K562 (cell line): ENCODE data around the gene ARHGEF26. TPM values are rescaled to one million over a fixed set of nuclear protein-coding genes. Genes with fewer than 3 reads are reported as not detected.

Experiments used
- ATAC-seq: fragments of 200-7000 bp; cut with Tn5 transposase; 3 replicates; pipeline ENCODE4 v1.9.1; 2020; ENCODE audit warnings: moderate library complexity
- BruUV-seq: library from RNA; stranded (reverse); fragments of 400-500 nt; replicated peaks from 2 replicates; lab custom pipeline; 2021; lab: Mats Ljungman, UMichigan
- CTCF ChIA-PET: fragments of 300-600 bp; formaldehyde crosslinking; extraction: SDS; loops from one replicate; lab custom pipeline; 2021; ENCODE audit warnings: low intra/inter-chr PET ratio; lab: Yijun Ruan, JAX
- POLR2A ChIA-PET: fragments of 300-600, 350-650 bp; sonication (Branson Sonifier 250); formaldehyde crosslinking; extraction: SDS; loops from one replicate; lab custom pipeline; 2021; ENCODE audit warnings: antibody characterized with exemption, inconsistent platforms; lab: Yijun Ruan, JAX
- DNase-seq, 4 experiments: peaks; one replicate each; pipeline versions ENCODE4 v3.0.0 to v3.0.0-alpha.2; 2011 to 2018; ENCODE audit warnings: low spot score in 3 of 4, mixed read lengths in 3 of 4; ENCODE audit errors: extremely low read depth in 1 of 4
- FAIRE-seq: peaks from 2 replicates; lab custom pipeline; 2011; peaks lifted over from hg19 to GRCh38; lab: Jason Lieb, UNC
- H2AFZ ChIP-seq: 2 replicates; pipeline ENCODE4 v1.6.0; 2011; ENCODE audit warnings: low read depth, low read length, control low read depth, inconsistent platforms
- H3K27ac ChIP-seq: fragments of 200-600 bp; 3 replicates; pipeline ENCODE4 v1.8.0; 2011; ENCODE audit warnings: low read depth, mild to moderate bottlenecking, control low read depth, inconsistent platforms, low read length, moderate library complexity, mixed read lengths; ENCODE audit errors: extremely low read depth
- H3K27me3 ChIP-seq, 2 experiments: fragments of 300-600 bp in 1 of 2; 2 replicates in 1 of 2; 3 replicates in 1 of 2; pipeline versions ENCODE4 v1.6.0 to v1.8.0; 2011; ENCODE audit warnings: inconsistent platforms in 2 of 2, low read length in 2 of 2, mild to moderate bottlenecking in 1 of 2, mixed read lengths in 1 of 2, moderate library complexity in 1 of 2; ENCODE audit not compliant: control insufficient read depth in 2 of 2, insufficient read depth in 2 of 2
- H3K36me3 ChIP-seq: fragments of 300-600 bp; 3 replicates; pipeline ENCODE4 v1.8.0; 2011; ENCODE audit warnings: mild to moderate bottlenecking, low read length, inconsistent platforms; ENCODE audit not compliant: control insufficient read depth, insufficient read depth
- H3K4me1 ChIP-seq, 2 experiments: fragments of 200-600 bp in 1 of 2; replicated peaks in 1 of 2; 2 replicates in 1 of 2; 3 replicates in 1 of 2; pipeline versions ENCODE4 v1.5.1 to v1.8.0; 2011; ENCODE audit warnings: inconsistent platforms in 2 of 2, low read length in 2 of 2, mild to moderate bottlenecking in 1 of 2, mixed read lengths in 1 of 2, moderate library complexity in 1 of 2; ENCODE audit not compliant: control insufficient read depth in 2 of 2, insufficient read depth in 2 of 2
- H3K4me2 ChIP-seq: 2 replicates; pipeline ENCODE4 v1.6.1; 2011; ENCODE audit warnings: low read length, control low read depth, inconsistent platforms, mixed read lengths; ENCODE audit not compliant: insufficient read depth
- H3K4me3 ChIP-seq: fragments of 200-600 bp; sonication (generic), shearing (Covaris generic); 2 replicates; pipeline ENCODE4 v1.5.1; 2016; ENCODE audit warnings: control low read depth, inconsistent platforms
- H3K79me2 ChIP-seq: fragments of 200-600 bp; 3 replicates; pipeline ENCODE4 v1.8.0; 2011; ENCODE audit warnings: low read length, inconsistent platforms; ENCODE audit not compliant: control insufficient read depth, insufficient read depth
- H3K9ac ChIP-seq, 2 experiments: 2 replicates each; pipeline versions ENCODE4 v1.6.0 to v1.6.1; 2011; ENCODE audit warnings: low read depth in 2 of 2, low read length in 2 of 2, control low read depth in 1 of 2, inconsistent platforms in 1 of 2, mild to moderate bottlenecking in 1 of 2, mixed read lengths in 1 of 2; ENCODE audit not compliant: insufficient read depth in 1 of 2
- H3K9me1 ChIP-seq: one replicate; pipeline ENCODE4 v1.6.0; 2011; ENCODE audit warnings: inconsistent platforms, mild to moderate bottlenecking, low read length, moderate library complexity; ENCODE audit not compliant: control insufficient read depth, insufficient read depth
- H3K9me3 ChIP-seq: replicated peaks from 2 replicates; pipeline ENCODE4 v1.5.1; 2011; ENCODE audit warnings: low read depth, low read length, inconsistent platforms; ENCODE audit not compliant: control insufficient read depth, insufficient read depth
- H4K20me1 ChIP-seq: replicated peaks from 2 replicates; pipeline ENCODE4 v1.6.1; 2011; ENCODE audit warnings: low read length, inconsistent platforms, mixed read lengths; ENCODE audit not compliant: control insufficient read depth, insufficient read depth
- ATF1 ChIP-seq, 2 experiments: fragments of 450-650 bp in 1 of 2; IDR thresholded peaks; 2 replicates each; pipeline ENCODE4 v1.6.1; 2016; ENCODE audit warnings: missing compliant biosample characterization in 1 of 2, missing genetic modification characterization in 1 of 2
- BHLHE40 ChIP-seq: IDR thresholded peaks from 2 replicates; pipeline ENCODE4 v1.6.1; 2011; ENCODE audit warnings: low read length, improper control_type of control experiment
- BRCA1 ChIP-seq, 2 experiments: fragments of 450-650 bp in 1 of 2; sonication (generic) in 1 of 2; formaldehyde crosslinking in 1 of 2; IDR thresholded peaks; 2 replicates each; pipeline versions ENCODE4 v1.5.0 to v1.6.1; 2017 to 2020; ENCODE audit warnings: mild to moderate bottlenecking in 1 of 2, missing genetic modification reagents in 1 of 2
- CBFA2T3 ChIP-seq: fragments of 450-650 bp; IDR thresholded peaks from 2 replicates; pipeline ENCODE4 v1.6.1; 2017
- FOSL1 ChIP-seq: fragments of 200-800 bp; sonication (Bioruptor generic); conservative IDR thresholded peaks from 2 replicates; pipeline ENCODE4 v1.6.1; 2016; ENCODE audit warnings: missing genetic modification characterization, missing compliant biosample characterization
- GABPA ChIP-seq: fragments of 200-800 bp; sonication (Bioruptor generic); conservative IDR thresholded peaks from 2 replicates; pipeline ENCODE4 v1.6.1; 2016; ENCODE audit warnings: low read depth, missing genetic modification characterization, missing compliant biosample characterization
- HMGXB4 ChIP-seq: sonication (generic); formaldehyde crosslinking; IDR thresholded peaks from 2 replicates; pipeline ENCODE4 v1.8.1; 2023; ENCODE audit warnings: mild to moderate bottlenecking, missing genetic modification reagents
- NFIC ChIP-seq: fragments of 450-650 bp; IDR thresholded peaks from 2 replicates; pipeline ENCODE4 v1.6.1; 2017; ENCODE audit warnings: mild to moderate bottlenecking, inconsistent platforms
- NFIX ChIP-seq: fragments of 250-450 bp; sonication (Bioruptor Pico); IDR thresholded peaks from 2 replicates; pipeline ENCODE4 v1.4.0; 2020; ENCODE audit warnings: low read depth, mild to moderate bottlenecking, moderate library complexity
- NFYB ChIP-seq: IDR thresholded peaks from 2 replicates; pipeline ENCODE4 v1.6.1; 2011; ENCODE audit warnings: mild to moderate bottlenecking, moderate library complexity; ENCODE audit not compliant: insufficient read length; ENCODE audit errors: extremely low read depth
- POLR2AphosphoS2 ChIP-seq: IDR thresholded peaks from 2 replicates; pipeline ENCODE4 v1.6.1; 2012; ENCODE audit warnings: low read length, improper control_type of control experiment
- RBM25 ChIP-seq: fragments of 200-400 bp; formaldehyde crosslinking; IDR thresholded peaks from 2 replicates; pipeline ENCODE4 v1.6.1; 2018; ENCODE audit warnings: low read length, low read depth, moderate library complexity; ENCODE audit not compliant: severe bottlenecking
- TCF7 ChIP-seq: sonication (generic); IDR thresholded peaks from 2 replicates; pipeline ENCODE4 v1.6.1; 2016; ENCODE audit warnings: antibody characterized with exemption, borderline replicate concordance
- THRA ChIP-seq: fragments of 450-650 bp; IDR thresholded peaks from 2 replicates; pipeline ENCODE4 v1.6.1; 2017; ENCODE audit warnings: mild to moderate bottlenecking, moderate library complexity
- ZNF140 ChIP-seq: fragments of 250-450 bp; sonication (Bioruptor Pico); IDR thresholded peaks from 2 replicates; pipeline ENCODE4 v1.8.0; 2021; ENCODE audit warnings: moderate library complexity, mild to moderate bottlenecking, inconsistent platforms
- WGBS: fragments of 100-300 bp; shearing (Covaris generic); methylation state at CpG from one replicate; pipeline ENCODE4 v1.1.6; 2016; ENCODE audit warnings: low coverage, mixed read lengths; ENCODE audit not compliant: insufficient coverage; ENCODE audit errors: missing lambda C conversion rate; 5-methylcytosine and 5-hydroxymethylcytosine counted together
- in situ Hi-C: fragments of 300-500 bp; cut with MboI; formaldehyde crosslinking; loops from 4 replicates; pipeline ENCODE4 v1.15.0; 2018; ENCODE audit warnings: inconsistent platforms, mixed read lengths
- intact Hi-C: fragments of 100-400 bp; cut with micrococcal nuclease; formaldehyde crosslinking; loops from 2 replicates; pipeline ENCODE4 v1.14.2; 2022
- polyA plus RNA-seq, 8 experiments: library from polyadenylated mRNA; depleted of rRNA in 4 of 8; stranded (reverse) in 5 of 8; unstranded in 3 of 8; fragments of >200 nt; fragmentation: Nextera tagmentation in 2 of 8; fragmentation: Illumina TruSeq in 1 of 8; extraction: Ambion mirVana in 2 of 8; extraction: Trizol in 1 of 8; gene quantifications; 2 replicates each; pipeline versions ENCODE4 v1.2.1 to v1.2.3, GENCODE V29; 2011 to 2014; ENCODE audit warnings: inconsistent platforms in 1 of 8, missing spikeins in 1 of 8
- total RNA-seq, 7 experiments: library from RNA; depleted of rRNA in 6 of 7; stranded (reverse); fragments of >200 nt in 6 of 7; fragmentation: Illumina TruSeq in 2 of 7; extraction: Trizol in 2 of 7; gene quantifications; 2 replicates each; pipeline versions ENCODE4 v1.2.1 to v1.2.3, GENCODE V29; 2011 to 2021; ENCODE audit warnings: low replicate concordance in 1 of 7

The ARHGEF26 gene
- total and polyA plus RNA-seq, 9 of the 15 experiments (the other 6 are each of a cell fraction or from before 2014, with no cell fraction given), result 0.01 to 0.11 (median 0.04) TPM; not detected in 2

GRCh38 chr3:154275965-154276364, 154.8 kb downstream of the ARHGEF26 start:
- peak; percentile 88 for TF ChIP-seq NFIX (CRISPR knock-in tag)
- TF ChIP-seq HMGXB4 (CRISPR knock-in tag), result no peak
- peak; percentile 95 for TF ChIP-seq NFIC
- no peak for TF ChIP-seq NFYB
- TF ChIP-seq, all 486 proteins: peak for 2
- Histone ChIP-seq H3K9me1 (no peaks in the 10 kb centered on the region), H3K36me3 (peaks cover 94% of the 10 kb centered on the region), H2AFZ (no peak overlapping the region), H3K4me3 (no peak overlapping the region), H3K27me3 (no peaks in the 10 kb centered on the region), H3K79me2 (no peaks in the 10 kb centered on the region), H3K9ac (no peak overlapping the region), H3K27ac (no peak overlapping the region), H4K20me1 (no peaks in the 10 kb centered on the region), H3K4me1 (no peaks in the 10 kb centered on the region), H3K9me3 (no peaks in the 10 kb centered on the region), H3K4me2 (no peak overlapping the region)
- BruUV-seq, result no TSS peak
- ChIA-PET POLR2A (no interaction called here), CTCF (no interaction called here)
- DNase-seq (peak in 1 of 4 experiments; percentile 6), ATAC-seq (no peak), FAIRE-seq (no peak)
- intact Hi-C loops (no loop called here), in situ Hi-C loops (no loop called here)
- WGBS, result 97% methylated on average over 2 of the region's 2 CpGs

- DNase-seq (no peak), ATAC-seq (no peak), FAIRE-seq (no peak)
- Histone ChIP-seq H3K79me2 (no peaks in the 10 kb centered on the region), H4K20me1 (no peaks in the 10 kb centered on the region), H3K27ac (no peak overlapping the region), H3K4me2 (no peak overlapping the region), H2AFZ (no peak overlapping the region), H3K4me1 (no peaks in the 10 kb centered on the region), H3K36me3 (peaks cover 93% of the 10 kb centered on the region), H3K9me1 (no peaks in the 10 kb centered on the region), H3K27me3 (no peaks in the 10 kb centered on the region), H3K9me3 (no peaks in the 10 kb centered on the region), H3K4me3 (no peak overlapping the region), H3K9ac (no peak overlapping the region)
- ChIA-PET POLR2A (no interaction called here), CTCF (no interaction called here)
- no TSS peak for BruUV-seq
- in situ Hi-C loops (no loop called here), intact Hi-C loops (no loop called here)
- WGBS, result 94% methylated on average over 1 of the region's 1 CpG
- no peak for TF ChIP-seq FOSL1
- no peak for TF ChIP-seq TCF7
- no peak for TF ChIP-seq CBFA2T3
- TF ChIP-seq ZNF140, result no peak
- no peak for TF ChIP-seq POLR2AphosphoS2
- TF ChIP-seq BRCA1 (IDR thresholded peaks at IDR 0.05), result no peak
- TF ChIP-seq BRCA1 (CRISPR knock-in tag; IDR thresholded peaks at IDR 0.05), result no peak
- no peak for TF ChIP-seq GABPA (tag)
- no peak for TF ChIP-seq ATF1 (CRISPR knock-in tag; IDR thresholded peaks at IDR 0.05)
- TF ChIP-seq ATF1 (tag; IDR thresholded peaks at IDR 0.05), result no peak
- TF ChIP-seq THRA, result no peak
- TF ChIP-seq RBM25, result no peak
- no peak for TF ChIP-seq BHLHE40
Observed at GRCh38 chr3:154280161-154280560, 159.0 kb downstream of the ARHGEF26 start.
